Measurements from ENCODE around the gene CCER1.

DNA sequence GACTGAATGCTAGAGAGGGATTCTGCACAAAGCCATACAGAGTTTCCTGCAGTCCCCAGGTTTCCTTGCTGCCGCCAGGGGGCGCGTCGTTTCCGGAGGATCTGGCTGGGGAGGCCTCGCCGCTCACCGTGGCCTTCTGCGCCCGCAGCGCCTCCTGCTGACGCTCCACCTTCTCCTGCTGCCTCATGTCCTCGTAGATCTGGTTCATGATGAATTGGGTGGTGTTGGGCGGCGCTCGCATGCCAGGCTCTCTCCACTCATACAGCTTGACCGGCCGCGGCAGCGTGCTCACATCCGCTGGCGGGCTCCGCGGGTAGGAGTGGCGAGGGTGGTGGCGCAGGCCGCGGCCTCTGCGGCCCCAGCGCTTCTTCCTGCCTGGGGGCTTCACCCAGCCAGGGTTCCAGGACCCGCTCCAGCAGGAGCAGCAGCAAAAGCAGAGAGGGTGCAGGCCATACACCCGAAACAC lies 987 bp downstream of the CCER1 start:
- TF ChIP-seq, protein P1, sequence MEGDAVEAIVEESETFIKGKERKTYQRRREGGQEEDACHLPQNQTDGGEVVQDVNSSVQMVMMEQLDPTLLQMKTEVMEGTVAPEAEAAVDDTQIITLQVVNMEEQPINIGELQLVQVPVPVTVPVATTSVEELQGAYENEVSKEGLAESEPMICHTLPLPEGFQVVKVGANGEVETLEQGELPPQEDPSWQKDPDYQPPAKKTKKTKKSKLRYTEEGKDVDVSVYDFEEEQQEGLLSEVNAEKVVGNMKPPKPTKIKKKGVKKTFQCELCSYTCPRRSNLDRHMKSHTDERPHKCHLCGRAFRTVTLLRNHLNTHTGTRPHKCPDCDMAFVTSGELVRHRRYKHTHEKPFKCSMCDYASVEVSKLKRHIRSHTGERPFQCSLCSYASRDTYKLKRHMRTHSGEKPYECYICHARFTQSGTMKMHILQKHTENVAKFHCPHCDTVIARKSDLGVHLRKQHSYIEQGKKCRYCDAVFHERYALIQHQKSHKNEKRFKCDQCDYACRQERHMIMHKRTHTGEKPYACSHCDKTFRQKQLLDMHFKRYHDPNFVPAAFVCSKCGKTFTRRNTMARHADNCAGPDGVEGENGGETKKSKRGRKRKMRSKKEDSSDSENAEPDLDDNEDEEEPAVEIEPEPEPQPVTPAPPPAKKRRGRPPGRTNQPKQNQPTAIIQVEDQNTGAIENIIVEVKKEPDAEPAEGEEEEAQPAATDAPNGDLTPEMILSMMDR (IDR thresholded peaks at IDR 0.05) = peak in 5 of 6 experiments; percentile 3 to 29 (median 9)
- TF ChIP-seq POLR2A (IDR thresholded peaks at IDR 0.05) = no peak

Data from adrenal gland (tissue), 5 donors.